PFSK-1 (cell line): Measurements from ENCODE around the gene SEC23A.

Source experiments
- FOXP2 ChIP-seq: optimal IDR thresholded peaks from 2 replicates; pipeline ENCODE3; 2011; ENCODE audit warnings: borderline replicate concordance, control low read depth, inconsistent platforms; ENCODE audit not compliant: insufficient read depth; ENCODE audit errors: extremely low read length, extremely low read depth
- POLR2AphosphoS5 ChIP-seq: IDR thresholded peaks from 2 replicates; pipeline ENCODE4 v1.6.1; 2012; ENCODE audit warnings: low read depth, mild to moderate bottlenecking, control low read depth, low read length, moderate library complexity
- SIN3A ChIP-seq: IDR thresholded peaks from 2 replicates; pipeline ENCODE4 v1.6.1; 2012; ENCODE audit warnings: mild to moderate bottlenecking, low read length, moderate library complexity, borderline replicate concordance; ENCODE audit not compliant: insufficient read depth
- TAF1 ChIP-seq: IDR thresholded peaks from 2 replicates; pipeline ENCODE4 v1.6.1; 2012; ENCODE audit warnings: low read length, control low read depth, borderline replicate concordance; ENCODE audit not compliant: insufficient read depth
- TF ChIP-seq, protein P1 (sequence below), 2 experiments: IDR thresholded peaks; 2 replicates each; pipeline versions ENCODE4 v1.6.1 to v1.8.0; 2011 to 2012; ENCODE audit warnings: low read depth in 2 of 2, low read length in 2 of 2, control low read depth in 1 of 2, inconsistent platforms in 1 of 2, mild to moderate bottlenecking in 1 of 2, moderate library complexity in 1 of 2; ENCODE audit not compliant: insufficient read depth in 1 of 2

The SEC23A gene

DNA sequence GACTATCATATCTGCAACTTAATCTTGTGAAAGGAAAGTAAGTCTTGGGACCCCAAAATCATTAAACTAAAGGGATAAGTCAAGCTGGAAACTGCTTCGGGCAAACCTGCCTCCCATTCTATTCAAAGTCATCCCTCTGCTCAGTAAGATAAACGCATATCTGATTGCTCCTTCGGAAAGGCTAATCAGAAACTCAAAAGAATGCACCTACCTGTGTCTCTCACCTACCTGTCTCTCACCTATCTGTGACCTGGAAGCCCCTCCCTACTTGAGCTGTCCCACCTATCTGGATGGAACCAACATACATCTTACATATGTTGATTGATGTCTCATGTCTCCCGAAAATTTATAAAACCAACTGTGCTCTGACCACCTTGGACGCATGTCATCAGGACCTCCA, 19.9 kb downstream of the SEC23A start:
- no peak for TF ChIP-seq FOXP2
- TF ChIP-seq, protein P1, sequence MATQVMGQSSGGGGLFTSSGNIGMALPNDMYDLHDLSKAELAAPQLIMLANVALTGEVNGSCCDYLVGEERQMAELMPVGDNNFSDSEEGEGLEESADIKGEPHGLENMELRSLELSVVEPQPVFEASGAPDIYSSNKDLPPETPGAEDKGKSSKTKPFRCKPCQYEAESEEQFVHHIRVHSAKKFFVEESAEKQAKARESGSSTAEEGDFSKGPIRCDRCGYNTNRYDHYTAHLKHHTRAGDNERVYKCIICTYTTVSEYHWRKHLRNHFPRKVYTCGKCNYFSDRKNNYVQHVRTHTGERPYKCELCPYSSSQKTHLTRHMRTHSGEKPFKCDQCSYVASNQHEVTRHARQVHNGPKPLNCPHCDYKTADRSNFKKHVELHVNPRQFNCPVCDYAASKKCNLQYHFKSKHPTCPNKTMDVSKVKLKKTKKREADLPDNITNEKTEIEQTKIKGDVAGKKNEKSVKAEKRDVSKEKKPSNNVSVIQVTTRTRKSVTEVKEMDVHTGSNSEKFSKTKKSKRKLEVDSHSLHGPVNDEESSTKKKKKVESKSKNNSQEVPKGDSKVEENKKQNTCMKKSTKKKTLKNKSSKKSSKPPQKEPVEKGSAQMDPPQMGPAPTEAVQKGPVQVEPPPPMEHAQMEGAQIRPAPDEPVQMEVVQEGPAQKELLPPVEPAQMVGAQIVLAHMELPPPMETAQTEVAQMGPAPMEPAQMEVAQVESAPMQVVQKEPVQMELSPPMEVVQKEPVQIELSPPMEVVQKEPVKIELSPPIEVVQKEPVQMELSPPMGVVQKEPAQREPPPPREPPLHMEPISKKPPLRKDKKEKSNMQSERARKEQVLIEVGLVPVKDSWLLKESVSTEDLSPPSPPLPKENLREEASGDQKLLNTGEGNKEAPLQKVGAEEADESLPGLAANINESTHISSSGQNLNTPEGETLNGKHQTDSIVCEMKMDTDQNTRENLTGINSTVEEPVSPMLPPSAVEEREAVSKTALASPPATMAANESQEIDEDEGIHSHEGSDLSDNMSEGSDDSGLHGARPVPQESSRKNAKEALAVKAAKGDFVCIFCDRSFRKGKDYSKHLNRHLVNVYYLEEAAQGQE (IDR thresholded peaks at IDR 0.05; ENCODE audit: insufficient read depth in 1 of 2, low read depth in 2 of 2, low read length in 2 of 2): no peak
- no peak for TF ChIP-seq SIN3A
- TF ChIP-seq TAF1: no peak
- TF ChIP-seq POLR2AphosphoS5: no peak

DNA sequence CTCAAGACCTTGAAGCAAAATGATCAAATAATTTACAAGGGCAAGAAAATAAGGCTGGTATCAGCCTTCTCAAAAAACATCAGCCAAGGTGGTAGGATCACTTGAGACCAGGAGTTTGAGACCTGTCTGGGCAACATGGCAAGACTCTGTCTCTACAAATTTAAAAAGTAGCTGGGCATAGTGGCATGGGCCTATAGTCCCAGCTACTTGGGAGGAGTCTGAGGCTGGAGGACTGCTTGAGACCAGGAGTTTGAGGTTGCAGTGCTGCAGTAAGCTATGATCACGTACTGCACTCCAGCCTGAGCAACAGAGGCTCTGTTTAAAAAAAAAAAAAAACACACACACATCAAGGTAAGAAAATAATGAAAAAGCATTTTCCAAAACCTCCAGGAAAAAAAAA, 22.1 kb downstream of the SEC23A start:
- no peak for TF ChIP-seq SIN3A
- TF ChIP-seq TAF1: no peak
- TF ChIP-seq, protein P1 (IDR thresholded peaks at IDR 0.05; ENCODE audit: insufficient read depth in 1 of 2, low read depth in 2 of 2, low read length in 2 of 2): no peak
- TF ChIP-seq FOXP2: no peak
- no peak for TF ChIP-seq POLR2AphosphoS5

DNA sequence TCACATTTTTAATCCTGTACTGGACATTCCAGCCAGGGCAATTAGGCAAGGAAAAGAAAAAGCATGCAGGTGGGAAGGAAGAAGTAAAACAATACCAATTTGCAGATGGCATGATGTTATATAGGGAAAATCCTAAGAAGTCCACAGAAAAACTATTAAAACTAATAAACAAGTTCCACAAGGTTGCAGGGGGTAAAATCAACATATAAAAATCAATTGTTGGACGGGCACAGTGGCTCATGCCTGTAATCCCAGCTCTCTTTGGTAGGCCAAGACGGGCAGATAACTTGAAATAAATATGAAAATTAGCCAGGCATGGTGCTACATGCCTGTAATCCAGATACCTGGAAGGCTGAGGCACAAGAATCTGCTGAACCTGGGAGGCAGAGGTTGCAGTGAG, 31.9 kb downstream of the SEC23A start:
- TF ChIP-seq TAF1 (no peak), FOXP2 (no peak), SIN3A (no peak), POLR2AphosphoS5 (no peak)
- TF ChIP-seq, protein P1 (IDR thresholded peaks at IDR 0.05; ENCODE audit: insufficient read depth in 1 of 2, low read depth in 2 of 2, low read length in 2 of 2): no peak

DNA sequence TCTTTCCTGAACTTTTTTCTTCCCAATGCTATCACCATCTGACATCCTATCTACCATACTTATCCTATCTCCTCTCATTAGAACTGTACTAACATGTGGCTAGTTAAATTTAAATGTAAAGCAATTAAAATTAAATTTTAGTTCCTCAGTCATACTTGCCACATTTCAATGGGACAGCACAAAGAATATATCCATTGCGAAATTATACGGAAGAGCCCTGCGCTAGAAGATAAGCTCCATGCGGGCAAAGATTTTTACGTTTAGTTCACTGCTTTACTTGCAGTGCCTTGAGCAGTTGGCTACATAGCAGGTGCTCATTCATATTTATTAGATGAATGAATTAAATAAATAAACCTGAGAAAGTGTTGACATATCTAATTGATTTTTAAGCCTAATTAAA, 33.1 kb downstream of the SEC23A start:
- TF ChIP-seq, protein P1 (IDR thresholded peaks at IDR 0.05; ENCODE audit: insufficient read depth in 1 of 2, low read depth in 2 of 2, low read length in 2 of 2): no peak
- TF ChIP-seq FOXP2 (no peak), SIN3A (no peak), POLR2AphosphoS5 (no peak), TAF1 (no peak)

DNA sequence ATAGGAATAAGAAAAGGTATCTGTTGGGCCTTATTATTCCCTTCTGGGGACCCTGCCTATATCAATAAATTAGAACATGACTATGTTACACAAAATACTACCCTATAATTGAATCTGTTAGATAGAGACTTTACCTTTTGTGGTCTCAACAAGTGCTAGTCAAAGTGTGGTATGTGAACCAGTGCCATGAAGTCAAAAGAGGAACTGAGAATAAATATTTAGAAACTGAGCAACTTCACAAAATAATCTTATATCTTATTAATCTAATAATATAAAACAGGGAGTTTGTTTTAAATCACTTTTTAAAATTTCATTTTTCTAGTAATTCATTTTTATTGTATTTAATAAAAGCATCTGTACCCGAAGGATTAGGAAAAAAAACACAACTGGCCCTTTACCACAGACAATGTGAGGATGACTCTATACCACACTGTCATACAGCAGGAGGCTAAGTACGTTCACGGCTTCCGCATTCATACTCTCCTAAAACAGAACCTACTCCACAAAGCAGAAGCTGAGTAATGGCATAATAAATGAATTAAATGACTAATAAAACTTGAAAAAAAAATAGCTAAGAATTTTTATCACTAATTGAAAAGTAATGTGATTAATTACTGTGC, 42.1 kb downstream of the SEC23A start:
- TF ChIP-seq SIN3A: no peak
- TF ChIP-seq TAF1: no peak
